ENCODE measurements around the gene BORCS6. TPM values are rescaled to one million over a fixed set of nuclear protein-coding genes. Genes with fewer than 3 reads are reported as not detected.

Gene BORCS6
- total and polyA plus RNA-seq, 9 of the 15 experiments (the other 6 are each of a cell fraction or from before 2014, with no cell fraction given) = 0.01 to 7.4 (median 2.3) TPM

DNA sequence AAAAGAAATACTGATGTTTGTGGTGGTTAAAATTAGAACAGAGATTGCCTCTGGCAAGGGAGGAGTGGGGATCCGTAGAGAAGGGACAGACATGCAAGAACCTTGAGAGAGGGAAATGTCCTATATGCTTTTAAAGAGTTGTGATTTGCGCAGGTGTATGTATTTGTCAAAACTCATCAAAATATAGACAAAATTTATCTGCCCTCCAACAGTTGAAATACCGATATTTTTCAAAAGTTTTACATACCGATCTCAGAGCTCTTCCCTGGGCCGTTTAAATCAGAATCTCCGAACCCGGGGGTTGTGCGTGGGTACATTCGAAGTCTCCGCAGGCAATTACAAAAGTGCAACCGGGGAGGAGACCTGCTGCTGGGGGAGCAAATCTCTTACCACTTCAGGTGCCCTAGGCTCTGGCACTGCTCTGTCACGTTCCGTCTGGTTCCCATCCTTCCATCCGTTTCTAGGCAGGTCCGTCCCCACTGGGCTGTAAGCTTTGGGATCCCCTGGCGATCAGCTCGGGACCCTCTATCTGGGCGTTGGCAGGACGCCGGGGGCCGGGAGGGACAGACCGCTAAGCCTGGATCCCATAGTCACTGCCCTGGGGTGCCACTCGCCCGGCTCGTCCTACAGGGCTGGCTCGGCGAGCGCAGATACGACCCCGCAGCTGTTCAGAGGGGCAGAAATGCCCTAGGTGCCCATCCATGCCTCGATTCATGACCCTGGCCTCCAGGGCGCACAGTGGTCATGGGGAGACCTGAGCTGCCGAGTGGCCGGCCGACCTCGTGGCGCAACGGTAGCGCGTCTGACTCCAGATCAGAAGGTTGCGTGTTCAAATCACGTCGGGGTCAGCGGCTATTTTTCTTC lies 4.2 kb downstream of the BORCS6 start (continued):
- TF ChIP-seq, protein P1, sequence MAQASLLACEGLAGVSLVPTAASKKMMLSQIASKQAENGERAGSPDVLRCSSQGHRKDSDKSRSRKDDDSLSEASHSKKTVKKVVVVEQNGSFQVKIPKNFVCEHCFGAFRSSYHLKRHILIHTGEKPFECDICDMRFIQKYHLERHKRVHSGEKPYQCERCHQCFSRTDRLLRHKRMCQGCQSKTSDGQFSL (CRISPR knock-in tag; IDR thresholded peaks at IDR 0.05) = peak; percentile 13; the same call in 1 of the 2 replicates
- TF ChIP-seq, protein P1 (tag; IDR thresholded peaks at IDR 0.05) = no peak
- TF ChIP-seq SNIP1 (IDR thresholded peaks at IDR 0.05; ENCODE audit: low read depth) = no peak
- TF ChIP-seq, protein P2, sequence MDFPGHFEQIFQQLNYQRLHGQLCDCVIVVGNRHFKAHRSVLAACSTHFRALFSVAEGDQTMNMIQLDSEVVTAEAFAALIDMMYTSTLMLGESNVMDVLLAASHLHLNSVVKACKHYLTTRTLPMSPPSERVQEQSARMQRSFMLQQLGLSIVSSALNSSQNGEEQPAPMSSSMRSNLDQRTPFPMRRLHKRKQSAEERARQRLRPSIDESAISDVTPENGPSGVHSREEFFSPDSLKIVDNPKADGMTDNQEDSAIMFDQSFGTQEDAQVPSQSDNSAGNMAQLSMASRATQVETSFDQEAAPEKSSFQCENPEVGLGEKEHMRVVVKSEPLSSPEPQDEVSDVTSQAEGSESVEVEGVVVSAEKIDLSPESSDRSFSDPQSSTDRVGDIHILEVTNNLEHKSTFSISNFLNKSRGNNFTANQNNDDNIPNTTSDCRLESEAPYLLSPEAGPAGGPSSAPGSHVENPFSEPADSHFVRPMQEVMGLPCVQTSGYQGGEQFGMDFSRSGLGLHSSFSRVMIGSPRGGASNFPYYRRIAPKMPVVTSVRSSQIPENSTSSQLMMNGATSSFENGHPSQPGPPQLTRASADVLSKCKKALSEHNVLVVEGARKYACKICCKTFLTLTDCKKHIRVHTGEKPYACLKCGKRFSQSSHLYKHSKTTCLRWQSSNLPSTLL (IDR thresholded peaks at IDR 0.05) = no peak
- peak; percentile 35 for TF ChIP-seq BRF1 (IDR thresholded peaks at IDR 0.05; ENCODE audit: borderline replicate concordance, extremely low read depth, insufficient read length)
- TF ChIP-seq NR4A1 (CRISPR knock-in tag; IDR thresholded peaks at IDR 0.05) = no peak
- TF ChIP-seq NR4A1 (tag; IDR thresholded peaks at IDR 0.05) = no peak
- TF ChIP-seq TFAM (CRISPR knock-in tag; conservative IDR thresholded peaks at IDR 0.05) = no peak
- TF ChIP-seq, protein P3, sequence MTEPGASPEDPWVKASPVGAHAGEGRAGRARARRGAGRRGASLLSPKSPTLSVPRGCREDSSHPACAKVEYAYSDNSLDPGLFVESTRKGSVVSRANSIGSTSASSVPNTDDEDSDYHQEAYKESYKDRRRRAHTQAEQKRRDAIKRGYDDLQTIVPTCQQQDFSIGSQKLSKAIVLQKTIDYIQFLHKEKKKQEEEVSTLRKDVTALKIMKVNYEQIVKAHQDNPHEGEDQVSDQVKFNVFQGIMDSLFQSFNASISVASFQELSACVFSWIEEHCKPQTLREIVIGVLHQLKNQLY (CRISPR knock-in tag; conservative IDR thresholded peaks at IDR 0.05) = no peak
- TF ChIP-seq, protein P4, sequence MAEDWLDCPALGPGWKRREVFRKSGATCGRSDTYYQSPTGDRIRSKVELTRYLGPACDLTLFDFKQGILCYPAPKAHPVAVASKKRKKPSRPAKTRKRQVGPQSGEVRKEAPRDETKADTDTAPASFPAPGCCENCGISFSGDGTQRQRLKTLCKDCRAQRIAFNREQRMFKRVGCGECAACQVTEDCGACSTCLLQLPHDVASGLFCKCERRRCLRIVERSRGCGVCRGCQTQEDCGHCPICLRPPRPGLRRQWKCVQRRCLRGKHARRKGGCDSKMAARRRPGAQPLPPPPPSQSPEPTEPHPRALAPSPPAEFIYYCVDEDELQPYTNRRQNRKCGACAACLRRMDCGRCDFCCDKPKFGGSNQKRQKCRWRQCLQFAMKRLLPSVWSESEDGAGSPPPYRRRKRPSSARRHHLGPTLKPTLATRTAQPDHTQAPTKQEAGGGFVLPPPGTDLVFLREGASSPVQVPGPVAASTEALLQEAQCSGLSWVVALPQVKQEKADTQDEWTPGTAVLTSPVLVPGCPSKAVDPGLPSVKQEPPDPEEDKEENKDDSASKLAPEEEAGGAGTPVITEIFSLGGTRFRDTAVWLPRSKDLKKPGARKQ (CRISPR knock-in tag; IDR thresholded peaks at IDR 0.05) = no peak
- TF ChIP-seq PCBP2 (IDR thresholded peaks at IDR 0.05; ENCODE audit: low read depth, low read length, poor library complexity, severe bottlenecking) = no peak
- TF ChIP-seq, protein P5, sequence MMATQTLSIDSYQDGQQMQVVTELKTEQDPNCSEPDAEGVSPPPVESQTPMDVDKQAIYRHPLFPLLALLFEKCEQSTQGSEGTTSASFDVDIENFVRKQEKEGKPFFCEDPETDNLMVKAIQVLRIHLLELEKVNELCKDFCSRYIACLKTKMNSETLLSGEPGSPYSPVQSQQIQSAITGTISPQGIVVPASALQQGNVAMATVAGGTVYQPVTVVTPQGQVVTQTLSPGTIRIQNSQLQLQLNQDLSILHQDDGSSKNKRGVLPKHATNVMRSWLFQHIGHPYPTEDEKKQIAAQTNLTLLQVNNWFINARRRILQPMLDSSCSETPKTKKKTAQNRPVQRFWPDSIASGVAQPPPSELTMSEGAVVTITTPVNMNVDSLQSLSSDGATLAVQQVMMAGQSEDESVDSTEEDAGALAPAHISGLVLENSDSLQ (IDR thresholded peaks at IDR 0.05) = no peak
- no peak for TF ChIP-seq NUFIP1 (IDR thresholded peaks at IDR 0.05; ENCODE audit: partially characterized antibody)
- TF ChIP-seq ZBTB8A (IDR thresholded peaks at IDR 0.05; ENCODE audit: partially characterized antibody) = peak; percentile 70
- TF ChIP-seq SAFB2 (IDR thresholded peaks at IDR 0.05; ENCODE audit: borderline replicate concordance, low read depth, low read length, severe bottlenecking) = no peak
- no peak for TF ChIP-seq ZNF668 (CRISPR knock-in tag; IDR thresholded peaks at IDR 0.05)
- TF ChIP-seq NR2C2 (CRISPR knock-in tag; IDR thresholded peaks at IDR 0.05) = peak; percentile 38; the same call in 1 of the 2 replicates
- no peak; the same call in 1 of the 2 replicates for TF ChIP-seq NR2C2 (tag; IDR thresholded peaks at IDR 0.05)
- TF ChIP-seq MBD2 (IDR thresholded peaks at IDR 0.05; ENCODE audit: borderline replicate concordance, low read depth) = no peak
- TF ChIP-seq BCOR (IDR thresholded peaks at IDR 0.05) = peak; percentile 53
- TF ChIP-seq MTA3 (IDR thresholded peaks at IDR 0.05; ENCODE audit: borderline replicate concordance) = peak; percentile 55
- TF ChIP-seq RBM25 (IDR thresholded peaks at IDR 0.05; ENCODE audit: low read depth, low read length, severe bottlenecking) = no peak
